HEK293T (cell line): ENCODE data around the gene VWA5A.

ENCODE experiments used
- CTCF ChIA-PET: fragments of 350-600 bp; formaldehyde crosslinking; extraction: SDS; loops from one replicate; lab custom pipeline; 2021; ENCODE audit warnings: antibody characterized with exemption, inconsistent platforms; lab: Yijun Ruan, JAX
- POLR2A ChIA-PET: fragments of 350-600 bp; formaldehyde crosslinking; extraction: SDS; loops from one replicate; lab custom pipeline; 2020; ENCODE audit warnings: antibody characterized with exemption, inconsistent platforms; lab: Yijun Ruan, JAX
- DNase-seq: peaks from one replicate; pipeline ENCODE4 v3.0.0; 2012; ENCODE audit warnings: mixed read lengths; ENCODE audit errors: extremely low spot score
- ARNT ChIP-seq: fragments of 450-650 bp; IDR thresholded peaks from 2 replicates; pipeline ENCODE4 v1.6.1; 2017; ENCODE audit warnings: mild to moderate bottlenecking
- BHLHE40 ChIP-seq: fragments of 450-650 bp; IDR thresholded peaks from 2 replicates; pipeline ENCODE4 v1.6.1; 2016; ENCODE audit warnings: mild to moderate bottlenecking, moderate library complexity, borderline replicate concordance
- CTBP1 ChIP-seq: fragments of 450-650 bp; IDR thresholded peaks from 2 replicates; pipeline ENCODE4 v1.6.1; 2016; ENCODE audit warnings: borderline replicate concordance
- ELF4 ChIP-seq: fragments of 450-650 bp; IDR thresholded peaks from 2 replicates; pipeline ENCODE4 v1.6.1; 2017; ENCODE audit warnings: antibody characterized with exemption
- FOXA1 ChIP-seq: fragments of 450-650 bp; IDR thresholded peaks from 2 replicates; pipeline ENCODE4 v1.6.1; 2016; ENCODE audit warnings: mild to moderate bottlenecking
- FOXK2 ChIP-seq: fragments of 450-650 bp; IDR thresholded peaks from 2 replicates; pipeline ENCODE4 v1.6.1; 2016; ENCODE audit warnings: mild to moderate bottlenecking
- FOXM1 ChIP-seq: fragments of 450-650 bp; IDR thresholded peaks from 2 replicates; pipeline ENCODE4 v1.6.1; 2017; ENCODE audit warnings: mild to moderate bottlenecking, borderline replicate concordance
- HDGF ChIP-seq: fragments of 450-650 bp; IDR thresholded peaks from 2 replicates; pipeline ENCODE4 v1.6.1; 2017; ENCODE audit warnings: antibody characterized with exemption, borderline replicate concordance
- L3MBTL2 ChIP-seq: fragments of 450-650 bp; conservative IDR thresholded peaks from 2 replicates; pipeline ENCODE4 v1.6.1; 2016; ENCODE audit warnings: mild to moderate bottlenecking
- LEF1 ChIP-seq: fragments of 450-650 bp; IDR thresholded peaks from 2 replicates; pipeline ENCODE4 v1.6.1; 2017; ENCODE audit warnings: mild to moderate bottlenecking, borderline replicate concordance
- NFRKB ChIP-seq: fragments of 450-650 bp; IDR thresholded peaks from 2 replicates; pipeline ENCODE4 v1.6.1; 2016; ENCODE audit warnings: mild to moderate bottlenecking, moderate library complexity
- SP1 ChIP-seq: fragments of 450-650 bp; IDR thresholded peaks from 2 replicates; pipeline ENCODE4 v1.6.1; 2017
- SUZ12 ChIP-seq: fragments of 450-650 bp; IDR thresholded peaks from 2 replicates; pipeline ENCODE4 v1.6.1; 2016; ENCODE audit warnings: mild to moderate bottlenecking
- TARDBP ChIP-seq: fragments of 450-650 bp; IDR thresholded peaks from 2 replicates; pipeline ENCODE4 v1.6.1; 2016
- ZNF384 ChIP-seq: fragments of 450-650 bp; IDR thresholded peaks from 2 replicates; pipeline ENCODE4 v1.6.1; 2016
- TF ChIP-seq, protein P1 (sequence below): fragments of 450-650 bp; IDR thresholded peaks from 2 replicates; pipeline ENCODE4 v1.6.1; 2016

The VWA5A gene

GRCh38 chr11:124078591-124078990 lies 36.7 kb upstream of the VWA5A start:
- CTCF ChIA-PET = no interaction called here
- no peak for DNase-seq
- POLR2A ChIA-PET = no interaction called here
- no peak for TF ChIP-seq CTBP1

- DNase-seq = no peak
- TF ChIP-seq FOXA1 (no peak), CTBP1 (no peak), SP1 (no peak), NFRKB (no peak), FOXM1 (no peak)
- ChIA-PET POLR2A (no interaction called here), CTCF (no interaction called here)
Measured at GRCh38 chr11:124079631-124080326, 35.5 kb upstream of the VWA5A start.

DNA sequence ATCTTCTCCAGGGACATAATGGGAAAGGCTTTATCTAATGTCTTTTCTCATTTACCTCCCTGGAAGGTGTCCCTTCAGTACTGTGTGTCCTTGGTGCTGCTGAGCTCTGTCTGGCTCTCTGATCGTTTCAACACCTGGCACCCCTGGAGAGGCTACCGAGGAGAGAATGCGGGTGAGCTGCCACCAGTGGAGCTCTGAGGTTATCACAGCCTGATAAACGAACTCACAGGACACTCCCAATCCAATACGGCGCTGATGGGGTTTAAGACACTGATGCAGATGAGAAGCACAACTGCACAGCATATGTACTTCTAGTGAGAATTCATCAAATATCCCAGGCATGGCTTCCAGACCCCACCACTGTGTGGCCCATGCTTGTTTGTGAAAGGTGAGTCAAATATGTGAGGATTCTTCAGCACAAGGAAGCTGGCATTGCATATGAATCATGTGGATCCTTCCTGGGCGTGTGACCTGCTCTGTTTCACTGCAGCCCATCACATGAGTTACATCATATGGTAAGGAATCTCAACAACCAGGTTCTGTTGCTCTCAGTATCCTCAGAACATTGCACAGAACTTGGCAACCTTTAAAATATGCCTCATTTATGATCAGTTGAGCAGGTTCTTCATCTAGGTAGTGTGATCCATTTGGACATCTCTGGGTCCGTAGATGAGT lies 34.8 kb upstream of the VWA5A start:
- ChIA-PET CTCF (interaction anchor here (0.8 kb wide), 1 partner anchor 114 kb away, joined by 3 read pairs; no protein-coding TSS in a partner anchor), POLR2A (no interaction called here)
- no peak for TF ChIP-seq SUZ12
- no peak for TF ChIP-seq BHLHE40
- no peak for TF ChIP-seq ZNF384
- TF ChIP-seq TARDBP = no peak
- DNase-seq = no peak

GRCh38 chr11:124081483-124081882 lies 33.8 kb upstream of the VWA5A start:
- ChIA-PET POLR2A (no interaction called here), CTCF (no interaction called here)
- no peak for DNase-seq
- no peak for TF ChIP-seq L3MBTL2
- no peak for TF ChIP-seq TARDBP
- TF ChIP-seq NFRKB = no peak
- no peak for TF ChIP-seq SP1
- TF ChIP-seq BHLHE40 = no peak
- no peak for TF ChIP-seq FOXA1
- TF ChIP-seq, protein P1, sequence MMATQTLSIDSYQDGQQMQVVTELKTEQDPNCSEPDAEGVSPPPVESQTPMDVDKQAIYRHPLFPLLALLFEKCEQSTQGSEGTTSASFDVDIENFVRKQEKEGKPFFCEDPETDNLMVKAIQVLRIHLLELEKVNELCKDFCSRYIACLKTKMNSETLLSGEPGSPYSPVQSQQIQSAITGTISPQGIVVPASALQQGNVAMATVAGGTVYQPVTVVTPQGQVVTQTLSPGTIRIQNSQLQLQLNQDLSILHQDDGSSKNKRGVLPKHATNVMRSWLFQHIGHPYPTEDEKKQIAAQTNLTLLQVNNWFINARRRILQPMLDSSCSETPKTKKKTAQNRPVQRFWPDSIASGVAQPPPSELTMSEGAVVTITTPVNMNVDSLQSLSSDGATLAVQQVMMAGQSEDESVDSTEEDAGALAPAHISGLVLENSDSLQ = no peak
- TF ChIP-seq FOXK2 = no peak

DNA sequence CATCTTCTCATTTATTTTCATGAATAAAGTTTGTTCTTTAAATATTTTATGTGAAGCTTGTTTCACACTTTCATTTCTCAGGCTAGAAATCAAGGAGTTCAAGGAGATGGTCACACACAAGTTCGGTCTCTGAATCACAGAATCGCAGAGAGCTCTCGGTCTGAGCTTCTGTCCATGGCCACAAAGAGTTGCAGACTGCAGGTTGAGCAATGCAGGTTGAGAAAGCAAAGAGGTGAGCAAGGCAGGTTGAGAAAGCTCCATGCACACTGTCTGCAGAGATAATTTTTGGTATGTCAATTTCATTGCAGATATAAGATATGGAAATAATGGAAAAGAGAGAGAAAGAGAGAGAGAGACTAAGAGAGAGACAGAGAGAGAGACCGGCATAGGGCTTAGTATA lies 32.9 kb upstream of the VWA5A start:
- TF ChIP-seq NFRKB (no peak), LEF1 (no peak), ZNF384 (no peak), HDGF (no peak), SUZ12 (no peak), TARDBP (no peak), L3MBTL2 (no peak), FOXM1 (no peak), FOXK2 (no peak), ARNT (no peak), ELF4 (no peak), CTBP1 (no peak)
- no peak for DNase-seq
- POLR2A ChIA-PET = no interaction called here
- CTCF ChIA-PET = no interaction called here

GRCh38 chr11:124085583-124085982 lies 29.7 kb upstream of the VWA5A start:
- POLR2A ChIA-PET = no interaction called here
- CTCF ChIA-PET = no interaction called here
- TF ChIP-seq NFRKB (no peak), LEF1 (no peak), FOXM1 (no peak), L3MBTL2 (no peak), ELF4 (no peak), HDGF (no peak), ARNT (no peak), FOXA1 (no peak), SP1 (no peak), TARDBP (no peak)
- TF ChIP-seq, protein P1 = no peak
- DNase-seq = no peak

GRCh38 chr11:124085997-124086846 lies 29.0 kb upstream of the VWA5A start:
- CTCF ChIA-PET = no interaction called here
- DNase-seq = peak; percentile 23

More at GRCh38 chr11:124085997-124086846, 29.0 kb upstream of the VWA5A start:
- POLR2A ChIA-PET = no interaction called here
- TF ChIP-seq NFRKB (no peak), LEF1 (no peak), FOXA1 (no peak), ZNF384 (no peak), HDGF (no peak), FOXK2 (no peak), SP1 (no peak), CTBP1 (no peak), FOXM1 (no peak), SUZ12 (no peak), ELF4 (no peak), ARNT (no peak), BHLHE40 (no peak), TARDBP (no peak), L3MBTL2 (no peak)
- TF ChIP-seq, protein P1 = no peak
